Measurements from ENCODE around the gene NME4.

NME4 gene

DNA sequence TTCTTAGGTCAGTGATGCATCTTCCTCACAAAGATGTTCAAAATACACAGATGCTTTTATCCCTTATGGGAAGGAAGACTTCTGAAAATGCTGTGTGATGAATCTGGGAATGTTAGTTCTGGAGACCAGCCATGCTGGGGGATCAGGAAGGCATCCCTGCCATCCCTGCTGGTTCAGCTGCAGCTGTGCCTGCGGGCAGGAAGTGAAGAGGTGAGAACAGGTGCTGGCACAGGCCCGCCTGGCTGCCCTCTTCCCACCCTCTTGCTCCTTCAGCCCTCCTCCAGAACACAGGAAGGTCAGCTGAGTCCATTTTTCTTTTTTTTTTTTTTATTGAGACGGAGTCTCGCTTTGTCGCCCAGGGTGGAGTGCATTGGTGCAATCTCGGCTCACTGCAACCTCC lies 43.6 kb downstream of the NME4 start:
- H2AK5ac ChIP-seq (ENCODE audit: low read length) = no peak overlapping the region
- no peak overlapping the region for H3K4me3 ChIP-seq (ENCODE audit: low read depth, low read length)
- no peak for DNase-seq
- no peak overlapping the region for H3K23ac ChIP-seq (ENCODE audit: low read length)
- no peak overlapping the region for H2BK12ac ChIP-seq (ENCODE audit: low read length)
- H3K27me3 ChIP-seq (ENCODE audit: insufficient read depth, low read length) = no peaks in the 10 kb centered on the region
- no peak overlapping the region for H4K8ac ChIP-seq (ENCODE audit: low read depth, low read length)
- no peak overlapping the region for H3K14ac ChIP-seq (ENCODE audit: low read length)
- H3K36me3 ChIP-seq (ENCODE audit: control insufficient read depth in 1 of 2, insufficient read depth in 2 of 2, low read length in 2 of 2) = peaks cover 0 to 2% of the 10 kb centered on the region in 2 experiments
- H2AFZ ChIP-seq (ENCODE audit: insufficient read depth, low read length, poor library complexity) = no peak overlapping the region
- WGBS (ENCODE audit: extremely low coverage, insufficient coverage, insufficient read length) = no CpG with 5 or more reads among the region's 6 CpGs
- no peak overlapping the region for H3K4ac ChIP-seq (ENCODE audit: low read depth, low read length)
- no peak overlapping the region for H4K91ac ChIP-seq (ENCODE audit: low read depth, low read length)
- no peak overlapping the region for H2BK5ac ChIP-seq (ENCODE audit: low read depth, low read length, poor library complexity)
- H3K79me2 ChIP-seq (ENCODE audit: control insufficient read depth, insufficient read depth, low read length, poor library complexity) = no peaks in the 10 kb centered on the region
- no peak overlapping the region for H3K4me2 ChIP-seq (ENCODE audit: low read length)
- no peak overlapping the region for H3K18ac ChIP-seq (ENCODE audit: low read length)
- H2BK120ac ChIP-seq (ENCODE audit: insufficient read depth, low read length, poor library complexity) = no peak overlapping the region
- no peak overlapping the region for H3K9ac ChIP-seq (ENCODE audit: low read length)
- H3K79me1 ChIP-seq (ENCODE audit: low read length) = no peaks in the 10 kb centered on the region
- H3K27ac ChIP-seq (ENCODE audit: low read depth, low read length) = no peak overlapping the region
- peaks cover 4 to 7% of the 10 kb centered on the region in 2 experiments for H3K4me1 ChIP-seq (ENCODE audit: control insufficient read depth in 1 of 2, insufficient read depth in 2 of 2, low read length in 2 of 2)
- H4K12ac ChIP-seq (ENCODE audit: low read depth, low read length) = no peak overlapping the region
- H3K9me3 ChIP-seq (ENCODE audit: insufficient read depth, low read depth, low read length) = no peaks in the 10 kb centered on the region

DNA sequence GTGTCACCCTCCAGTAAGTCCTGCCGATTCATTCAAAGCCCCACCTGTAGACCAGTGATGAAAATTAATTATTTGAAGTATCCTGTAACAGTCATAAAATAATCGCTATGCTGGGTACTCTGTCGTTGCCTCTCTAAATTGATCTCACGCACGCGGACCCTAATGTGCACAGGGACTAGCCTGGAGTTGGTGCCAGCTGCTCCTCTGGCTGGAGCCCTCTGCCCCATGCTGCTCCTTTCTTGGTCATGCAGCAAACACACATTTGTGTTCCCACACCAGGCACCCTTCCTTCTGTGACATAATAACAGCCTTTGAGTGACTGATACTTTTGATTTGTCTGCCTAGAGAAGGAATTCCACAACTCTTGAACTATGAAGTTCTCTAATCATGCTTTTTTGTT lies 44.4 kb downstream of the NME4 start:
- H3K14ac ChIP-seq (ENCODE audit: low read length) = no peak overlapping the region
- WGBS (ENCODE audit: extremely low coverage, insufficient coverage, insufficient read length) = no CpG with 5 or more reads among the region's 6 CpGs

DNA sequence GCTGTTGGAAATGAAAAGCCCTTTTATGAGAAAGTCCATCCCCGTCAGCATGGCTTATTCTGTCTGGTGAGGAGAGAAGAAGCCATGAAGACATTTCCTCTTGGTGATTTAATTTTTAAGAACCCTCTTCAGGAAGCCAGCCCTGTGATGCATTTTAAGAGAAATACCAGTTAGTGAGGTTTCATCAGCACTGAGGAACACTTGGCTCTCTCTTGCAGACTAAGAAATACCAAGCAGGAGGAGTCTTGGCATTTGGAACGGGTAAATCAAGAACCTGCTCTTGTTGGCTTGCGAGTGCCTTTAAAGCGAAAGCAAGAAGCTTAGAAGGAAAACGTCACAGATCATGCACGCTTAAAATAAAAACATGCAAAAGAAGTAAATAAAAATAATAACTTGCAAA lies 46.0 kb downstream of the NME4 start:
- no peaks in the 10 kb centered on the region for H3K79me1 ChIP-seq (ENCODE audit: low read length)
- H3K23ac ChIP-seq (ENCODE audit: low read length) = no peak overlapping the region
- H3K9ac ChIP-seq (ENCODE audit: low read length) = no peak overlapping the region
- no peak overlapping the region for H2BK12ac ChIP-seq (ENCODE audit: low read length)
- H3K4me3 ChIP-seq (ENCODE audit: low read depth, low read length) = no peak overlapping the region
- no peak overlapping the region for H3K14ac ChIP-seq (ENCODE audit: low read length)
- H2BK5ac ChIP-seq (ENCODE audit: low read depth, low read length, poor library complexity) = no peak overlapping the region
- no peak overlapping the region for H3K4ac ChIP-seq (ENCODE audit: low read depth, low read length)
- no peak overlapping the region for H4K12ac ChIP-seq (ENCODE audit: low read depth, low read length)
- no peaks in the 10 kb centered on the region for H3K27me3 ChIP-seq (ENCODE audit: insufficient read depth, low read length)
- no peaks in the 10 kb centered on the region for H3K79me2 ChIP-seq (ENCODE audit: control insufficient read depth, insufficient read depth, low read length, poor library complexity)
- H2AK5ac ChIP-seq (ENCODE audit: low read length) = no peak overlapping the region
- H3K18ac ChIP-seq (ENCODE audit: low read length) = no peak overlapping the region
- peaks cover 4 to 7% of the 10 kb centered on the region in 2 experiments for H3K4me1 ChIP-seq (ENCODE audit: control insufficient read depth in 1 of 2, insufficient read depth in 2 of 2, low read length in 2 of 2)
- no peaks in the 10 kb centered on the region for H3K9me3 ChIP-seq (ENCODE audit: insufficient read depth, low read depth, low read length)
- peak in 1 of 2 donors; percentile 56 for DNase-seq
- no peak overlapping the region for H3K4me2 ChIP-seq (ENCODE audit: low read length)
- H2AFZ ChIP-seq (ENCODE audit: insufficient read depth, low read length, poor library complexity) = no peak overlapping the region
- no peaks in the 10 kb centered on the region for H3K36me3 ChIP-seq (ENCODE audit: control insufficient read depth in 1 of 2, insufficient read depth in 2 of 2, low read length in 2 of 2)
- H4K8ac ChIP-seq (ENCODE audit: low read depth, low read length) = no peak overlapping the region
- no peak overlapping the region for H2BK120ac ChIP-seq (ENCODE audit: insufficient read depth, low read length, poor library complexity)
- no CpG with 5 or more reads among the region's 6 CpGs for WGBS (ENCODE audit: extremely low coverage, insufficient coverage, insufficient read length)
- no peak overlapping the region for H3K27ac ChIP-seq (ENCODE audit: low read depth, low read length)
- H4K91ac ChIP-seq (ENCODE audit: low read depth, low read length) = no peak overlapping the region

More for the DNA sequence above, 44.4 kb downstream of the NME4 start:
- H4K8ac ChIP-seq (ENCODE audit: low read depth, low read length) = no peak overlapping the region
- no peaks in the 10 kb centered on the region for H3K79me2 ChIP-seq (ENCODE audit: control insufficient read depth, insufficient read depth, low read length, poor library complexity)
- H2BK5ac ChIP-seq (ENCODE audit: low read depth, low read length, poor library complexity) = no peak overlapping the region
- no peak for DNase-seq
- H2AFZ ChIP-seq (ENCODE audit: insufficient read depth, low read length, poor library complexity) = no peak overlapping the region
- H3K4ac ChIP-seq (ENCODE audit: low read depth, low read length) = no peak overlapping the region
- H3K9ac ChIP-seq (ENCODE audit: low read length) = no peak overlapping the region
- no peak overlapping the region for H2BK120ac ChIP-seq (ENCODE audit: insufficient read depth, low read length, poor library complexity)
- H4K12ac ChIP-seq (ENCODE audit: low read depth, low read length) = no peak overlapping the region
- no peak overlapping the region for H4K91ac ChIP-seq (ENCODE audit: low read depth, low read length)
- H3K79me1 ChIP-seq (ENCODE audit: low read length) = no peaks in the 10 kb centered on the region
- H2AK5ac ChIP-seq (ENCODE audit: low read length) = no peak overlapping the region
- H3K9me3 ChIP-seq (ENCODE audit: insufficient read depth, low read depth, low read length) = no peaks in the 10 kb centered on the region
- no peak overlapping the region for H3K4me3 ChIP-seq (ENCODE audit: low read depth, low read length)
- no peak overlapping the region for H3K18ac ChIP-seq (ENCODE audit: low read length)
- no peak overlapping the region for H3K23ac ChIP-seq (ENCODE audit: low read length)
- no peaks in the 10 kb centered on the region for H3K27me3 ChIP-seq (ENCODE audit: insufficient read depth, low read length)
- H3K4me2 ChIP-seq (ENCODE audit: low read length) = no peak overlapping the region
- H3K27ac ChIP-seq (ENCODE audit: low read depth, low read length) = no peak overlapping the region
- no peak overlapping the region for H2BK12ac ChIP-seq (ENCODE audit: low read length)
- peaks cover 4 to 7% of the 10 kb centered on the region in 2 experiments for H3K4me1 ChIP-seq (ENCODE audit: control insufficient read depth in 1 of 2, insufficient read depth in 2 of 2, low read length in 2 of 2)
- H3K36me3 ChIP-seq (ENCODE audit: control insufficient read depth in 1 of 2, insufficient read depth in 2 of 2, low read length in 2 of 2) = peaks cover 0 to 2% of the 10 kb centered on the region in 2 experiments

DNA sequence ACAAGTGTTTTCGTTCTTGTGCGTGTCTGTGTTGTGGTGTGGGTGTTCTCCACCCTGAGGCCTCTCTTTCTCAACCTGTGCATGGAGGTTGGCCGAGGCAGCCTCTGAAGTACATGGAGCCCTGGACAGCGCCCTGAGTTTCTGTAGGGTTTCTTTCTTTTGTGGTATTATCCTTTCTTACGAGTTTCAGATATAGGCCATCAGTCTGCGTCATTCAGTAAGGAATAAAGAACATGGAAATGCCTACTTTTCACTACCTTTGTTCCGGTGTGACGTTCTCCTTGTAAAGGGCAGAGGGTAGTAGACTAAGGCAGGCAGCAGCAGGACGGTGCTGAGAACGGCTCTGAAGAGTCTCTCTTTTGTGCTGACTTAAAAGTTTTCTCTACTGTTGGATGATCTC lies 47.0 kb downstream of the NME4 start:
- H3K9me3 ChIP-seq (ENCODE audit: insufficient read depth, low read depth, low read length) = no peaks in the 10 kb centered on the region
- no peak overlapping the region for H3K27ac ChIP-seq (ENCODE audit: low read depth, low read length)
- H2BK5ac ChIP-seq (ENCODE audit: low read depth, low read length, poor library complexity) = no peak overlapping the region
- H4K12ac ChIP-seq (ENCODE audit: low read depth, low read length) = no peak overlapping the region
- no peaks in the 10 kb centered on the region for H3K79me1 ChIP-seq (ENCODE audit: low read length)
- no peak overlapping the region for H3K4me3 ChIP-seq (ENCODE audit: low read depth, low read length)
- no CpG with 5 or more reads among the region's 10 CpGs for WGBS (ENCODE audit: extremely low coverage, insufficient coverage, insufficient read length)
- H3K4me2 ChIP-seq (ENCODE audit: low read length) = no peak overlapping the region
- no peak overlapping the region for H2AFZ ChIP-seq (ENCODE audit: insufficient read depth, low read length, poor library complexity)
- H2AK5ac ChIP-seq (ENCODE audit: low read length) = no peak overlapping the region
- H2BK12ac ChIP-seq (ENCODE audit: low read length) = no peak overlapping the region
- H3K79me2 ChIP-seq (ENCODE audit: control insufficient read depth, insufficient read depth, low read length, poor library complexity) = no peaks in the 10 kb centered on the region
- H3K18ac ChIP-seq (ENCODE audit: low read length) = no peak overlapping the region
- no peak for DNase-seq
- no peak overlapping the region for H4K91ac ChIP-seq (ENCODE audit: low read depth, low read length)
- no peak overlapping the region for H2BK120ac ChIP-seq (ENCODE audit: insufficient read depth, low read length, poor library complexity)
- H3K4ac ChIP-seq (ENCODE audit: low read depth, low read length) = no peak overlapping the region
- no peak overlapping the region for H4K8ac ChIP-seq (ENCODE audit: low read depth, low read length)
- no peak overlapping the region for H3K14ac ChIP-seq (ENCODE audit: low read length)
- no peaks in the 10 kb centered on the region for H3K36me3 ChIP-seq (ENCODE audit: control insufficient read depth in 1 of 2, insufficient read depth in 2 of 2, low read length in 2 of 2)
- H3K23ac ChIP-seq (ENCODE audit: low read length) = no peak overlapping the region
- H3K4me1 ChIP-seq (ENCODE audit: control insufficient read depth in 1 of 2, insufficient read depth in 2 of 2, low read length in 2 of 2) = peaks cover 4 to 7% of the 10 kb centered on the region in 2 experiments
- no peak overlapping the region for H3K9ac ChIP-seq (ENCODE audit: low read length)
- no peaks in the 10 kb centered on the region for H3K27me3 ChIP-seq (ENCODE audit: insufficient read depth, low read length)
